ENCODE data around the gene RHOH.

- TF ChIP-seq CTCF (conservative IDR thresholded peaks at IDR 0.05; ENCODE audit: low read depth, low read length), result no peak
- TF ChIP-seq EZH2 (IDR thresholded peaks at IDR 0.05; ENCODE audit: borderline replicate concordance, low read depth, low read length, poor library complexity, severe bottlenecking), result no peak
Measured at GRCh38 chr4:40152637-40153036, 44.2 kb upstream of the RHOH start.

All from A673 (cell line).